Posterior vena cava (tissue), 2 donors: ENCODE data around the gene MAPK8IP2. TPM values are rescaled to one million over a fixed set of nuclear protein-coding genes. Genes with fewer than 3 reads are reported as not detected.

ENCODE experiments used
- DNase-seq: peaks from one replicate; pipeline ENCODE4 v3.0.0-alpha.2; 2020; ENCODE audit warnings: low spot score
- intact Hi-C, 2 donors: fragments of 100-400 bp; cut with DNase I; formaldehyde crosslinking; loops; one replicate each; pipeline versions ENCODE4 v1.14.1 to v1.14.2; 2022 to 2023
- long read RNA-seq, 2 donors: library from polyadenylated mRNA; unstranded; transcript quantifications; one replicate each; pipeline ENCODE4 v2.0.0, GENCODE V29; 2020 to 2021
- total RNA-seq, 2 donors: library from RNA; stranded (reverse); fragmentation: NEBNext Ultra II Directional; extraction: Animal tissue kit (Norgen Biotek cat#: 25700); gene quantifications; one replicate each; pipeline ENCODE4 v1.2.1, GENCODE V29; 2021
- donor health status: DM: yes; HTN: yes; CAD: no.
- donor health status: DM: yes; HTN: yes; CAD: no.

MAPK8IP2 gene
- total RNA-seq = under 1 TPM; 0.24 to 0.56 TPM
- long read RNA-seq, donor 1, partial matches to known transcripts = 1 of 2 reads
- long read RNA-seq, donor 1, other reads (novel, unspliced or antisense) = 0 of 2 reads
- long read RNA-seq, donor 2 = 0 reads

GRCh38 chr22:50600538-50600937 is at the start of gene MAPK8IP2:
Gene MAPK8IP2 (plus strand): TSS chr22:50600793. CDS start chr22:50600819, 26 bp downstream.
- intact Hi-C loops = no loop called here
- DNase-seq = peak; percentile 76

DNA sequence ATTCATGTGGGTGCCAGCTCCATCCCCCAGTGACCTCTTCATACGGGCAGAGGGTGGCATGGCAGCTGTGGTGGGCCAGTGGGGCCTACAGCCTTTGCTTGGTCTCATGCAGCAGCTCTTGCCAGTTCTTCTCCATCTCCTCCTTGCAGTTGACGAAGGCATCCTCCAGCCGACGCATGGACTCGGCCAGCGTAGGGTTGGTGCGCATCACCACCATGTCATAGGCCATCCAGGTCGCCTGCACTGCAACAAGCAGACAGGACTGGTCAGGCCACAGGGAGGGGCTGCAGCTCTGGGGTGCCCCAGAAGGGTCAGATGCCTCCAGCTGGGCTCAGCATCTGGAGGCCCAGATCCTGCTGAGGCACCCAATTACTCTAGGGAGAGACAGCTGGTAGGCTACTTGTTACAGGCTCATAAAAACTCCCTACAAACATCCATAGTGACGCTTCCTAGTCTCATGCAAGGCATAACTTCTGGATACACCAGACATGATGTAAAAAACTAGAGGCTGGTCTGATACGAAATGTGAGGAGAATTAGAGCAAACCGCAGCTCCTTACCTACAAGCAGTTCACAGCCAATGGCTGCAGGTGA is 49.3 kb upstream of the MAPK8IP2 start:
- intact Hi-C loops = no loop called here
- no peak for DNase-seq

DNA sequence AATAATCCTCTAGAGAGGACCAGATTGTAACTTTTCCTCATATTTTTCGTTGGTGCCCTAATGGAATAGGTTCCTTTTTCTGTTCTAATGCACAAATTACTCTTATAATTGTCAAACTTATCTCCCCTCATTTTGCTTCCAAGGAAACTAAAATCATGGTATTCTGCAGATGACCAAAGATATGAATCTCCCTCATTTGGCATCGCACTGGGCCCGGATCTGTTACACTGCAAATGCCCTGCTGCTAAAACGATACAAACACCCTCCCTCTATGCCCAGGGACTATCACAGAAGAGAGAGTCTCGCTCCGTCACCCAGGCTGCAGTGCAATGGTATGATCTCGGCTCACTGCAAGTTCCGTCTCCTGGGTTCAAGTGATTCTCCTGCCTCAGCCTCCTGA is 47.3 kb upstream of the MAPK8IP2 start:
- no peak for DNase-seq

DNA sequence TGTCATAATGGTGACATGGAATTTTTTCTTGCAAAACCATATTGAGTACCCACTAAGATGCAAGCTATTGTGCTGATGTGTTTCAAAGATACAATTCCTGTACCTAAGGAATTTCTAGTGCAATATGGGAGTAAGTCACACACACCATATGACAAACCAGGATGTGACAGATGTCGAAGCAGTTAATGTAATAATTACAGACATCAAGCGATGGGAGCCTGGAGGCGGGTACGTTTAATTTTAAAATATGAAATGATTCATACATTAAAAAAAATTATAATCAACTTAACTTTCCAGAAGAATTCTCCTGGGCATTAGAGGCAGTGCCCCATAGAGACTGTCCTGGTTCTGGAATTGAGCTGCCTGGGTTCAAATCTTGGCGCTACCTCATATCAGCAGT is 43.9 kb upstream of the MAPK8IP2 start:
- intact Hi-C loops = no loop called here
- DNase-seq = no peak

More for the DNA sequence above, 47.3 kb upstream of the MAPK8IP2 start:
- intact Hi-C loops = no loop called here

- no peak for DNase-seq
- intact Hi-C loops = no loop called here
Measured at GRCh38 chr22:50560034-50560433, 40.6 kb upstream of the MAPK8IP2 start.

DNA sequence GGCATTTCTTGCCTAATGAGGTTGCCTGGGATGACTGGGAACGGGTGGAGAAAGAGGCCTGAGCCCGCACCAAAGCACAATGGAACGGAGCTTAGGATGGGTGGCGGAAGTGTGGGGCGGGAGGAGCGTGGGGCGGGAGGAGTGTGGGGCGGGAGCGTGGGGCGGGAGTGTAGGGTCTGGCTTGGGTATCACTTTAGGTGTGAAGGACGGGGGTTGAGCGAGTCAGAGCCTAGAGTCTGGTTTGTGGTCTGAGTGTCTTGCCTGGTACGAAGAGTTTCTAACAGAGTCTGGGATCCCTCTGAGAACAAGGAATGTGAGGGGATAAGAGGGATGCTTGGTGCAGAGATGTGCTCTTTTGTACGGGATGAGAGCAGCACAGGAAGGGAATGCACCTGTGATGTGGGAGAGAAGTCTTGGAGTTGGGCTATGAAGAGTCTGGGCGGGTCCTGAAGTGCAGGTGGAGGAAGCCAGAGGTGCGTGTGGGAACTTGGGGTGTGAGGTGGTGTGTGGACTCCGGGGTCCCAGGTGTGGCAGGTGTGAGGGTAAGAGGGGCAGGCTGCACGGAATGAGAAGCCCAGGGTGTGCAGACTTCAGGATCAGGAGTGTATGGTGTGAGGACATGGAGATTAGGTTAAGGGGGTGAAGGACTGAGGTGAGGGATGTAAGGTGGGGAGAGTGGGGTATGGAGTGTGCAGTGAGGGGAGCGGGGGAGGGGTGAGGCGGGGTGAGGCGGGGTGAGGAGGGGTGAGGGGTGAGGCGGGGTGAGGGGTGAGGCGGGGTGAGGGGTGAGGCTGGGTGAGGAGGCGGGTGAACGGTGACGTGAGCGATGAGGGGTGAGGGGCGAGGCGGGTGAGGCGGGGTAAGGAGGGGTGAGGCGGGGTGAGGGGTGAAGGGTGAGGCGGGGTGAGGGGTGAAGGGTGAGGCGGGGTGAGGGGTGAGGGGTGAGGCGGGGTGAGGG is 38.9 kb upstream of the MAPK8IP2 start:
- intact Hi-C loops = no loop called here
- no peak for DNase-seq

- peak; percentile 99 for DNase-seq
- intact Hi-C loops = no loop called here
Measured at GRCh38 chr22:50562523-50563412, 37.8 kb upstream of the MAPK8IP2 start, which contains the start of gene SYCE3. Gene SYCE3 (minus strand): TSS chr22:50562919. CDS start chr22:50556405, 6,514 bp downstream.

DNA sequence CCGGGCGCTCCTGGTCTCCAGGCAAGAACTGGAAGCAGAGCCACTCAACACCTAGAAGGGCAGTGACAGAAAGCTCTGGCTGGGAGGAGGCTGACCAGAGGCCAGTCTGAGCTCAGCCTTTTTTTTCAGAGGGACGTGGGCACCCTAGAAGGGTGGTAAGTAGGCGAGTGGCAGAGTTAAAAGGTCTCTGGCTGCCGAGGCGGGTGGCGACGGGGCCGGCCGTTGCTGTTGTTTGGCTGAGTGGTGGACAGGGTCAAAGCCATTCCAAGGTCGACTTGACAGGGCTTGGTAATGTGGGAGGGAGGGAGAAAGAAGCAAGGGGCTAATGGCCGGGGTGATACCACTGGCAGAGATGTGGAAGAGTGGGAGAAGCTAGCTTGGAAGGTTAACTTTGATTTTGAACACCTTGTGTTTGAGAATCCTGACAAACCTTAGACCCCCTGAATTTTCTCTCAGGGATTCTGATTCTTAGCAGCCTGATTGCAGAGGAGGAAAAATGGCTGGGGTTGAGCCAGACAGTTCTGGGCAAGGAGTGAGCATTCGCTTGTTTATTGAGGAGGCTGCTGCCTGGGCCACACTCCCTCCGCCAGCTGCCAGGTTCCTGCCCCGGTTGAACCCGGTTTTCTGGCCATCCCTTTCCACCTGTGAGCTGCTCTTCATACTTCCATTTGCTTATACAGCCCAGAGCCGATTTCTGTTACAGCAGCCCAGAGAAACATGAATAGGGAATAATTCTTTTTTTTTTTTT is 37.0 kb upstream of the MAPK8IP2 start:
- no peak for DNase-seq
- intact Hi-C loops = no loop called here

DNA sequence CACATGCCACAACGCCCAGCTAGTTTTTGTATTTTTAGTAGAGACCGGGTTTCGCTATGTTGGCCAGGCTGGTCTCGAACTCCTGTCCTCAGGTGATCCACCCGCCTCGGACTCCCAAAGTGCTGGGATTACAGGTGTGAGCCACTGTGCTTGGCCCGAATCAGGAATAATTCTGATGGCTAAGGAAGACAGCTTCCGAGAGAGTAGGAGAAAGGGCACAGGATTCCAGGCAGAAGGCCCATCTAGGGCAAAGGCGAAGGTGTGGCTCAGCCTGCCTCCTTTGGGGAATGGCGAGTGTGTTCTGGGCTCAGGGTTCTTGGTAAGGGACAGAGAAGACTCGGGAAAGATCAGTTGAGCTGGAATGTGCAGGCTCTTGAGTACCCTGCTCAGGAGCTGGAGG is 36.3 kb upstream of the MAPK8IP2 start:
- intact Hi-C loops = no loop called here
- DNase-seq = no peak

- no peak for DNase-seq
Measured at GRCh38 chr22:50567721-50568252, 32.8 kb upstream of the MAPK8IP2 start.

GRCh38 chr22:50568626-50569025 is 32.0 kb upstream of the MAPK8IP2 start:
- intact Hi-C loops = no loop called here
- peak; percentile 73 for DNase-seq

More at GRCh38 chr22:50567721-50568252, 32.8 kb upstream of the MAPK8IP2 start:
- intact Hi-C loops = no loop called here

DNA sequence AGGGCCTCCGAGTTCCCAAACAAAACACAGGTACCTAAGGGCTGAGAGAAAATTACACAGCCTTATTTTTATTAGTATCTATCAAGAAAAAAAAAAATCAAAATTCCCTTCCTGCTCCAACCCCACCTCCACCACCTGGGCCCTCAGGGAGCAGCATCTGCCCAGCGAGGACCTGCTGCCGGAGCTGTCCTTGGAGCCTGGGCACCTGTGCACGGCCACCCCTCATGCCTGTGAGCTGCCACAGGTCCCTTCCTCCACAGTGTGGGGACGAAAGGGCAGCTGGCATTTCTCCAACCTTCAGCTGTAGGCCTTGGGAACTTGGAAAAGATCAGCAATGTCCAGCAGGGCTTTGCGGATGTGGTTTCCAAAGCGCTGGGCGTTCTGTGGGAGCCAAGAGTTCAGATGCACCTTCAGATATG is 31.5 kb upstream of the MAPK8IP2 start:
- DNase-seq = peak; percentile 70
- intact Hi-C loops = no loop called here

- peak; percentile 62 for DNase-seq
- intact Hi-C loops = no loop called here
Measured at GRCh38 chr22:50569896-50570535, 30.6 kb upstream of the MAPK8IP2 start.

DNA sequence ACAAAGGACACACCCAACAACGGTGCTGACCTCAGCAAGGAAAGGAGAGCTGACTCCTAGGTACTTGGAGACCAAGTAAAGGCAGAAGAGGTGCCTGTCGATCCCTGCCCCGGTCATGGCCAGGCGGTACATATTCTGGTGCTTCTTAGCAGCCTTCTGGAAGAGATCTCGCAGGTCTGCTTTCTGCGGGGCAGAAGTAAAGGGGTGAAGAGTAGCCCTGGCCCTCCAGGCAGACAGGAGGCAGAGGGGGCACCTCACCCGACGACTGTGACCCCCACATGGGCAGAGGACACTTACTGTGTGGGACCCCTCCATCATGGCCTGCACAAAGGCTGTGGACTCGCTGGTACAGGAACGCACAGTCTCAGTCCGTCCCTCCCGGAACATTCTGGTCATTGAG is 29.7 kb upstream of the MAPK8IP2 start:
- intact Hi-C loops = no loop called here

DNA sequence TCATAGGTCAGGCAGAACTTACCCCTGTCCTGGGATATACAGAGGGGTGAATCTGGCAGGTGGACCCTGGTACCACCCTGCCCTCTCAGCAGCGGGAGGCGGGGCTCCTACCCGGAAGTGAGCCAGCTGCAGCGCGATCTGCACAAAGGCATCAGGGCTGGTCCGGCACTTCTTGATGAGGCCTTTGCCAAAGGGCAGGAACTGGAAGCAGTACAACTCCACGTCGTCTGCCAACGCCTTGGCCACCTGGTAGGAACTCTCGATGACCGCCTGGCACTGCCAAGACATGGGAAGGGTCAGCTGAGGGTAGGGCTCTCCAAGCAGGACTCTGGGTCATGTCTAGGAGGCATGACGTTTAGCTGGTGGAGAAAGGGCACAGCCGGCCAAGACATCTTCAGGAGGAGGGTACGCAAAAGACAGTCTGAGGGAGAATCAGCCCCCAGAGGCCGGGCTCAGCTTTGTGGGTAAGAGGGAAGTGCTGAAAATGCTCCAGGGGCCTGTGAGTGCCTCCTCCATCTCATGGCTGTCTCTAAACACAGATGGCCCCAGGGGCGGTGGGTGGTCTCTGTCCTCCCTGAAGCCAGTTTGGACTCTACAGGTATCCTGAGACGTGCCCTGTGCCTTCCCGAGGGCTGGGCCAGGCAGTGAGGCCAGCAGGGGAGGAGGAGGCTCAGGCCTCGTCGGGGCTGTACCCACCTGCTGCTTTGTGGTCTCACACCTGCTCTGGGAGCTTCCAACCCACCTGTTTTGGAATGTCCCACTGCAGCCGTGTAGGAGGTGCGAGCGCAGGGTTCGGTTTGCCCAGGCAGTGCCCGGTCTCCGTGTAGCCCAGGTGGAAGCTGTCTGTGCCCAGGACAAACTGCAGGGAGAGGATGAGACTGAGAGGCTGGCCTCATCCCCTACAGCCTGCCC is 29.1 kb upstream of the MAPK8IP2 start:
- peak; percentile 74 for DNase-seq
- intact Hi-C loops = no loop called here

More for the DNA sequence above, 29.7 kb upstream of the MAPK8IP2 start:
- DNase-seq = peak; percentile 58

GRCh38 chr22:50572965-50573364 is 27.6 kb upstream of the MAPK8IP2 start:
- intact Hi-C loops = no loop called here
- DNase-seq = peak; percentile 59
